Endothelial cell of hepatic sinusoid (primary cell): ENCODE measurements around the gene FXR2.
"Not testable (repeated sequence)": the region's sequence is repeated elsewhere in the genome, so short reads cannot be mapped to it uniquely, and the experiment has no call there.

Experiments
- in situ Hi-C: cut with HindIII; loops from 2 replicates; pipeline ENCODE4 v1.10.0; 2017; ENCODE audit warnings: low sequenced_read_pairs

Gene FXR2

DNA sequence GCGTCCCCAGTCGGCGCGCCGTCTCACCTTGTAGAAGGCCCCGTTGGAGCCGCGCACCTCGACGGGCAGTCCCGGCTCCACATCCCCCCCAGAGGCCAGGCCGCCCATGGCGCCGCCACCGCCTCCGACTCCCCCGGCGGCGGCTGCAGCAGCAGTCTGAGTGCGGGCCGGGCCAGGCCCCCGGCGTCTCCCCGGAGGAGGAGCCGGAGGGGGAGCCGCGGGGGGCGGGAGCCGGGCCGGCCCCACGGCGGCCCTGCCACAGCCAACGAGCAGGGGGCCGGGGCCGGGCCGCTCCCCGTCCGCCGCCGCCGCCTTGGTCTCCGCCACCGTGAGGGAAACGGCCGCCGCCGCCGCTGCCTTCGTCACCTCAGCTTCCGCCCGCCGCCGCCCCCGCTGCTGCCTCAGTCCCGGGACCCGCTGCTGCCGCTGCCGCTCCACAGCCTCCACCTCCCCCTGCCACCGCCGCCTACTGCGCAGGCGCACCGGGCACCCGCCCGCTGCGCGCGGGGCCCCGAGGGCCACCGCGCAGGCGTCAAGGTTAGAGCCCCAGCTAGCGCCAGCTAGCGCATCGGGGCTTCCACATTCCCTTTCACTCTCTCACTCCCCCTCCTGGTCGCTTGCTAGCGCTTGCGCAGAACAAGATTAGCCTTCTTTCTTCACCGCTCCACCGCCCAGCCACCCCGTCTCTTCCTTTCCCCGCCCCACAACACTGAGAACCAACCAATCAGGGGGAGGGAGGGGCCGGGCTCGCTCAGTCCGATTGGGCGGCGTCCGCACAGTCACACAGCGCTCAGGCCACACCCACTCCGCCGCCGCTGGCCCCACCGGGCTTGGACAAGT is at the start of gene FXR2:
TSS of gene FXR2 (minus strand) at position 473 of the 840 bp plus-strand sequence. CDS start at position 108, 365 bp downstream.
- in situ Hi-C loops, result no loop called here

- in situ Hi-C loops, result no loop called here
Measured at GRCh38 chr17:7656958-7657609, 42.4 kb upstream of the FXR2 start.

DNA sequence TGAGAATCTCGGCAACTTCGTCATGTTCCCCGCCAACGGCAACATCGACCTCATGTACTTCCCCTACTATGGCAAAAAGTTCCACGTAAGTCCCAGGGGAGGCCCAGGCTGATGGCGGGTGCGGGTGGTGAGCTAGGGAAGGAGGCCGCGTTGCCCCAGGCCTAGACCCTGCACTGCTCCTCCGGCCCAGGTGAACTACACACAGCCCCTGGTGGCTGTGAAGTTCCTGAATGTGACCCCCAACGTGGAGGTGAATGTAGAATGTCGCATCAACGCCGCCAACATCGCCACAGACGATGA is 40.8 kb upstream of the FXR2 start:
- in situ Hi-C loops, result no loop called here

- in situ Hi-C loops, result no loop called here
Measured at GRCh38 chr17:7654832-7655540, 40.3 kb upstream of the FXR2 start.

DNA sequence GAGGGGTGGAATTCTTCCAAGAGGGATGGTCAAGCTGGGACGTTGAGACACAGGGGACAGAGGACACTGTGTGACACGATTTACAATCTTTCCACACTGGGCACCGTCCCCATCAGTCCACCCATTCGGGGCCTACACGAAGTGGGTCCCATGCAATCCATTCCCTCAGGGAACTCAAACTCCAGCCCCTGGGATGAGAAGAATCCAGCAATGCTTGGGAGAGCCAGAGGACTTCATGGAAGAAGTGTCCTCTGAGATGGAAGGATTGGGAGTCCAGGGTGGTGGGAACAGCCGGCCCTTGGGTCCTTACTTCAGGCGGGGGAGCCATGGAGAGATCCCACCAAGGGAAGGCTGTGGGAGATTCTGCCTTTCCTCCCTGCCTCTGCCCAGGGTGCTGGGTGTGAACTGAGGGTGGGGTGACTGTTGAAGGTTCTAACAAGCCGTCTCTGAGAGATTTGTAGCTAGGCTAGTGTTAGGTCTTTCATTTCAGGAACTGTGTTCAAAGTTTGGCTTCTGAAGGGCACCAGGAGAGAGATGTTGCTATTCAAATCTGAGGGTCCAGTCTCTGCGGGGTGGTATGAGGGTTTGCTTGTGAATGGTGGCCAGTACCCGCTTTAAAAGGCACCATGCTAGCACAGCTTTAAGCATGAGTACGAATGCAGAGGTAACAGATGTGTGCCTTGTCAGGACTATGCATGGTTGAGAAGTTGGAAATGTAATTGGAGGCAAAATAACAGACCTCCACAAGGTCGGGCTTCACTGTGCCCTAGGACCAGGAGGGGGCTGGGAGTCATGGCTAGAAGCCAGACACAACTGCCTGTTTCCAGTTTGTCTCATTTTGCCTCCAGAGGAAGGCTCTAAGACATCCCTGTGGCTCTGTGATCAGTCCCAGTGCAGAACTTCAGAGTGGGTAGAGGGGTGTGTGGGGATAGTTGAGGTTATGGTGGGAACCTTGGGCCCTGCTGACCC is 38.0 kb upstream of the FXR2 start:
- in situ Hi-C loops, result no loop called here

GRCh38 chr17:7651665-7652387 is 37.1 kb upstream of the FXR2 start:
- in situ Hi-C loops, result no loop called here

DNA sequence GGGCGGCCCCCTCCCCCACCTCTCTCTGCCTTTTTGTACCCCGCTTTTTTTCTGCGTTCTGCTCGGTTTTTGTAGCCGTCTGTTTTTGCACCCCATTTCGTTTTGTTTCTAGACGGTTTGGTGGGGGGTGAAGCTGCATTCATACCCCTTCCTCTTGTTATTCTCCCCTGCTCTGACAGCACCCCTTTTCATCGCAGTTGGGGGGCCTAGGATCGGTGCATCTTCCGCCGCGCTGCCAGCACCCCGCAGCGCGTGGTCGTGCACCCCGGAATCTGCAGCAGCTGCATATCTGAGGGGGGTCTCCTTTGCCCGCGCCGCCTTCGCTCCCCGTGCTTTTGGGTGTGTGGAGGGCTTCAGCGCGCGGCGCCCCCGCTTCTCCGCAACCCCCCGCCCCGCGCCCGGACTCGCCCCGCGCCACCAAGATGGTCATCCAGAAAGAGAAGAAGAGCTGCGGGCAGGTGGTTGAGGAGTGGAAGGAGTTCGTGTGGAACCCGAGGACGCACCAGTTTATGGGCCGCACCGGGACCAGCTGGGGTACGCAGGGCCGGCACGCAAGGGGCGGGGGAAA is 36.5 kb upstream of the FXR2 start:
- in situ Hi-C loops, result no loop called here

- in situ Hi-C loops, result no loop called here
Measured at GRCh38 chr17:7650509-7651096, 35.9 kb upstream of the FXR2 start, which contains the start of gene ATP1B2. Gene ATP1B2 (plus strand): TSS chr17:7650926. CDS start chr17:7651519, 593 bp downstream.

DNA sequence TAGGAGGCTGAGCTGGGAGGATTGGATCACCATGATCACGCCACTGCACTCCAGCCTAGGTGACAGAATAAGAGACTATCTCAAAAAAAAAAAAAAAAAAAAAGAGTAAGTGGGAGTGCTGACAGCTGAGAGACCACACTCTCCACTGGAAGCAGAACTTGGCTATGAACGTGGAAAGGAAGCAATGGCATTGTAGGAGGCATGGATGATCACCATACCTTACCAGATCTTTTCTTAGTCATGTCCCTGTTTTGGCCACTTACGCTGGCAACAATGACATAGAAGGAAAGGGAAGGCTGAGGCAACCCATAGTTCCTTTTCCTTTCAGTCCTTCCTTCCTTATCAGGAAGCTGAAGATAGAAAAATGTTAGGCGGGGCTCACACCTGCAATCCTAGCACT is 32.3 kb upstream of the FXR2 start:
- in situ Hi-C loops, result no loop called here

- in situ Hi-C loops, result no loop called here
Measured at GRCh38 chr17:7646457-7646856, 31.8 kb upstream of the FXR2 start.

DNA sequence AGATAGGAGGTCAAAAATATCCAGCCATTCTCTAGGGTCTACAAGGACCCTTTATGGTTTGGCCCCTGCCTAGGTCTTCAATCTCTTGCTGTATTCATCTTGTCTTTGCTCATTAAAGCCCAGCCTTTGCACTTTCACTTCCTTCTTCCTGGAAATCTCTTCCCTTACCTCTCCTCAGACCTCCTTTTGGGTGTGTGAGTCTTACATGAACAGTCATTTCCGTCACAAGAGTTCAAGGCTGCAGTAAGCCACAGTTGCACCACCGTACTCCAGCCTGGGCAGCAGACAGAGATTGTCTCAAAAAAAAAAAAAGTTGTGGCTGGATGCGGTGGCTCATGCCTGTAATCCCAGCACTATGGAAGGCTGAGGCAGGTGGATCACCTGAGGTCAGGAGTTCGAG is 30.1 kb upstream of the FXR2 start:
- in situ Hi-C loops, result no loop called here

DNA sequence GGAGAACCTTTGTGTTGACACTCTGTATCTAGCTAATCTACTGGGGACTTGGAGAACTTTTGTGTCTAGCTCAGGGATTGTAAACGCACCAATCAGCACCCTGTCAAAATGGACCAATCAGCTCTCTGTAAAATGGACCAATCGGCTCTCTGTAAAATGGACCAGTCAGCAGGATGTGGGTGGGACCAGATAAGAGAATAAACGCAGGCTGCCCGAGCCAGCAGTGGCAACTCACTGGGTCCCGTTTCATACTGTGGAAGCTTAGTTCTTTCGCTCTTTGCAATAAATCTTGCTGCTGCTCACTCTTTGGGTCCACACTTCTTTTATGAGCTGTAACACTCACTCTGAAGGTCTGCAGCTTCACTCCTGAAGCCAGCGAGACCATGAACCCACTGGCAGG is 26.9 kb upstream of the FXR2 start:
- in situ Hi-C loops, result not testable (repeated sequence)

- in situ Hi-C loops, result no loop called here
Measured at GRCh38 chr17:7640783-7641182, 26.1 kb upstream of the FXR2 start.

GRCh38 chr17:7636163-7636562 is 21.5 kb upstream of the FXR2 start:
- in situ Hi-C loops, result no loop called here

DNA sequence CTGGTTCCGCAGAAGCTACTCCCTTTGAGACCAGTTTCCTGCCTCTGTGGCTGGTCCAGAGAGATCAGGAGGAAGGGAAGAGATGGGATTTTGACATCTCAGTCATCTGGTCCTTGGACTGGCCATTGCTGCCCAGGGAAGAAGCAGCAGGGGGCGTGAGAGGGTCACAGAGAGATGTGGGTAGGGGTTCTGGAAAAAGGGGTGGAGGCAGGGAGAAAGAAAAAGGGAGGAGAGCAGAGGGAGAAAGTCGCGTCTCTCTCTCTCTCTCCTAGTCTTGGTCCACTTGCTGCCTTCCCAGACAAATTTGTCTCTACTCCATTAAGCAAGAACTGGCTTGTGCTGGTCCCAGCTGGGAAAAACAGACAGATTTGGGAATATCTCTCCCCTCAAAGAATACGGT is 19.7 kb upstream of the FXR2 start:
- in situ Hi-C loops, result no loop called here

DNA sequence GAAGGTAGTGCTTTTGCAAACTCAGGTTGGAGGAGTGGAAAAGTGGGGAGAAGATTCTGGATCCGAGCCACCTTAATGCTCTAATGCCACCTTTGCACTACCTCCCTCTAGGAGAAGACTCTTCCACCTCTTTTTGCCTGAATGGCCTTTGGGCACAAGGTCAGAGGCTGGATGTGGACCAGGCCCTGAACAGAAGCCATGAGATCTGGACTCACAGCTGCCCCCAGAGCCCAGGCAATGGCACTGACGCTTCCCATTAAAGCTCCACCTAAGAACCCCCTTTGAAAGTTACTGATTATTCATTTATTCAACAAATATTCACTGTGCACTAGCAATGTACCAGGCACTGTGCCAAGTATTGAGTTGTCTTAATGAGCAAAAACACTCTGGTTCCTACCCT is 18.4 kb upstream of the FXR2 start:
- in situ Hi-C loops, result no loop called here

GRCh38 chr17:7632492-7632894 is 17.8 kb upstream of the FXR2 start:
- in situ Hi-C loops, result no loop called here

GRCh38 chr17:7631398-7632380 is 17.0 kb upstream of the FXR2 start:
- in situ Hi-C loops, result no loop called here
